GM18520 (cell line): ENCODE measurements around the gene LDHB.
"Not testable (repeated sequence)": the region's sequence is repeated elsewhere in the genome, so short reads cannot be mapped to it uniquely, and the experiment has no call there.

Experiments used
- ATAC-seq: cut with Tn5 transposase; IDR thresholded peaks from one replicate; pipeline ENCODE4 v1.9.1; 2021; ENCODE audit not compliant: unreplicated experiment

Gene LDHB

GRCh38 chr12:21657326-21658077, at the start of gene LDHB:
TSS of gene LDHB (minus strand) at chr12:21657842. CDS start at chr12:21654671, 3,171 bp downstream.
- ATAC-seq = peak; percentile 93

- ATAC-seq = no peak
Measured at GRCh38 chr12:21704847-21705246, 47.2 kb upstream of the LDHB start.

GRCh38 chr12:21699851-21700250, 42.2 kb upstream of the LDHB start:
- ATAC-seq = no peak

- ATAC-seq = no peak
Measured at GRCh38 chr12:21697904-21698630, 40.4 kb upstream of the LDHB start.

- no peak for ATAC-seq
Measured at GRCh38 chr12:21696625-21697024, 39.0 kb upstream of the LDHB start.

GRCh38 chr12:21695986-21696385, 38.3 kb upstream of the LDHB start:
- no peak for ATAC-seq

- ATAC-seq = no peak
Measured at GRCh38 chr12:21694660-21695059, 37.0 kb upstream of the LDHB start.

GRCh38 chr12:21691515-21691914, 33.9 kb upstream of the LDHB start:
- ATAC-seq = no peak

- ATAC-seq = no peak
Measured at GRCh38 chr12:21690704-21691368, 33.2 kb upstream of the LDHB start.

GRCh38 chr12:21683115-21683514, 25.5 kb upstream of the LDHB start:
- no peak for ATAC-seq

GRCh38 chr12:21678959-21679358, 21.3 kb upstream of the LDHB start:
- no peak for ATAC-seq

- ATAC-seq = no peak
Measured at GRCh38 chr12:21677622-21678277, 20.1 kb upstream of the LDHB start.

- no peak for ATAC-seq
Measured at GRCh38 chr12:21677204-21677603, 19.6 kb upstream of the LDHB start.

GRCh38 chr12:21676776-21677175, 19.1 kb upstream of the LDHB start:
- no peak for ATAC-seq

GRCh38 chr12:21675641-21676040, 18.0 kb upstream of the LDHB start:
- ATAC-seq = no peak

GRCh38 chr12:21675096-21675495, 17.5 kb upstream of the LDHB start:
- ATAC-seq = no peak

- not testable (repeated sequence) for ATAC-seq
Measured at GRCh38 chr12:21673830-21674552, 16.3 kb upstream of the LDHB start.

GRCh38 chr12:21672146-21672545, 14.5 kb upstream of the LDHB start:
- no peak for ATAC-seq

GRCh38 chr12:21666722-21667121, 9.1 kb upstream of the LDHB start:
- ATAC-seq = no peak

GRCh38 chr12:21665816-21666215, 8.2 kb upstream of the LDHB start:
- no peak for ATAC-seq
